HCT116 (cell line): ENCODE data around the gene MED27. TPM values are rescaled to one million over a fixed set of nuclear protein-coding genes. Genes with fewer than 3 reads are reported as not detected.

ENCODE experiments used
- ATAC-seq: fragments of 200-7000 bp; cut with Tn5 transposase; 2 replicates; pipeline ENCODE4 v1.9.1; 2020; ENCODE audit warnings: mild to moderate bottlenecking, moderate library complexity
- BruUV-seq: library from RNA; stranded (reverse); fragments of 400-500 nt; replicated peaks from 2 replicates; lab custom pipeline; 2021; lab: Mats Ljungman, UMichigan
- CTCF ChIA-PET: fragments of 300-600 bp; sonication (Branson Sonifier 250); formaldehyde crosslinking; loops from one replicate; lab custom pipeline; 2021; ENCODE audit warnings: antibody characterized with exemption; lab: Charles Lee
- POLR2A ChIA-PET: fragments of 300-600, 350-600 bp; sonication (Branson Sonifier 250); formaldehyde crosslinking; loops from one replicate; lab custom pipeline; 2021; ENCODE audit warnings: antibody characterized with exemption; lab: Charles Lee
- RAD21 ChIA-PET, 2 experiments: fragments of 300-600 bp; sonication (Branson Sonifier 250); formaldehyde crosslinking; loops; one replicate each; lab custom pipeline; 2023; ENCODE audit warnings: low total read pairs in 2 of 2; ENCODE audit not compliant: uncharacterized antibody in 2 of 2, unreplicated experiment in 2 of 2, low non-redundant PET in 1 of 2; lab: Charles Lee
- DNase-seq: peaks from one replicate; pipeline ENCODE4 v3.0.0-alpha.2; 2010; ENCODE audit warnings: low read depth, low spot score
- H2AFZ ChIP-seq: fragments of 200-600 bp; shearing (Covaris generic), sonication (generic); 2 replicates; pipeline ENCODE4 v1.6.1; 2017; ENCODE audit warnings: low read depth, mixed run types, mixed read lengths, antibody characterized with exemption, low read length; ENCODE audit not compliant: poor library complexity, severe bottlenecking
- H3K27ac ChIP-seq: 2 replicates; pipeline ENCODE4 v1.5.1; 2012; ENCODE audit warnings: low read depth, low read length
- H3K27me3 ChIP-seq: fragments of 200-600 bp; sonication (generic); 2 replicates; pipeline ENCODE4 v1.6.1; 2016; ENCODE audit warnings: mixed run types, low read length, mixed read lengths; ENCODE audit not compliant: insufficient read depth
- H3K36me3 ChIP-seq, 2 experiments: fragments of 200-500 bp in 1 of 2; fragments of 200-600 bp in 1 of 2; sonication (Bioruptor generic) in 1 of 2; sonication (generic) in 1 of 2; 2 replicates each; pipeline versions ENCODE4 v1.5.1 to v1.6.1; 2014 to 2016; ENCODE audit warnings: low read length in 2 of 2, inconsistent platforms in 1 of 2, mixed read lengths in 1 of 2, mixed run types in 1 of 2; ENCODE audit not compliant: insufficient read depth in 2 of 2, control insufficient read depth in 1 of 2
- H3K4me1 ChIP-seq, 2 experiments: fragments of 200-600 bp in 1 of 2; sonication (generic) in 1 of 2; 2 replicates each; pipeline versions ENCODE4 v1.5.1 to v1.6.1; 2012 to 2017; ENCODE audit warnings: low read length in 2 of 2, inconsistent platforms in 1 of 2, mild to moderate bottlenecking in 1 of 2, mixed read lengths in 1 of 2, mixed run types in 1 of 2, moderate library complexity in 1 of 2; ENCODE audit not compliant: insufficient read depth in 2 of 2, control insufficient read depth in 1 of 2
- H3K4me2 ChIP-seq: fragments of 200-600 bp; sonication (generic); 2 replicates; pipeline ENCODE4 v1.6.1; 2017; ENCODE audit warnings: mixed run types, low read length, mixed read lengths
- H3K4me3 ChIP-seq, 2 experiments: fragments of 200-600 bp in 1 of 2; sonication (generic) in 1 of 2; replicated peaks in 1 of 2; 2 replicates each; pipeline ENCODE4 v1.5.1; 2011 to 2016; ENCODE audit warnings: low read length in 2 of 2, control low read depth in 1 of 2, low read depth in 1 of 2, mild to moderate bottlenecking in 1 of 2, mixed read lengths in 1 of 2, mixed run types in 1 of 2
- H3K79me2 ChIP-seq: fragments of 200-600 bp; sonication (generic); 2 replicates; pipeline ENCODE4 v1.6.1; 2017; ENCODE audit warnings: mild to moderate bottlenecking, mixed run types, low read length, moderate library complexity, mixed read lengths; ENCODE audit not compliant: insufficient read depth
- H3K9ac ChIP-seq: fragments of 200-600 bp; sonication (generic); 2 replicates; pipeline ENCODE4 v1.6.1; 2016; ENCODE audit warnings: low read length, mixed read lengths
- H3K9me2 ChIP-seq: fragments of 200-600 bp; sonication (generic), shearing (Covaris generic); 2 replicates; pipeline ENCODE4 v1.6.1; 2017; ENCODE audit warnings: mixed run types, mild to moderate bottlenecking, moderate library complexity; ENCODE audit not compliant: insufficient read depth
- H3K9me3 ChIP-seq, 2 experiments: fragments of 200-500 bp in 1 of 2; fragments of 200-600 bp in 1 of 2; sonication (Bioruptor generic) in 1 of 2; sonication (generic) in 1 of 2; 2 replicates each; pipeline ENCODE4 v1.6.1; 2014 to 2017; ENCODE audit warnings: low read length in 2 of 2, mixed read lengths in 2 of 2, inconsistent platforms in 1 of 2, low read depth in 1 of 2, mild to moderate bottlenecking in 1 of 2, mixed run types in 1 of 2, moderate library complexity in 1 of 2; ENCODE audit not compliant: control insufficient read depth in 1 of 2, insufficient read depth in 1 of 2
- H4K20me1 ChIP-seq: fragments of 200-600 bp; sonication (generic), shearing (Covaris generic); 2 replicates; pipeline ENCODE4 v1.6.1; 2017; ENCODE audit warnings: mixed run types, mild to moderate bottlenecking, moderate library complexity; ENCODE audit not compliant: insufficient read depth
- CBX3 ChIP-seq: IDR thresholded peaks from 2 replicates; pipeline ENCODE4 v1.6.1; 2012; ENCODE audit warnings: low read depth
- EGR1 ChIP-seq: IDR thresholded peaks from 2 replicates; pipeline ENCODE4 v1.6.1; 2012; ENCODE audit warnings: low read depth
- ELF1 ChIP-seq: IDR thresholded peaks from 2 replicates; pipeline ENCODE4 v1.6.1; 2012; ENCODE audit warnings: low read depth, borderline replicate concordance
- EZH2 ChIP-seq: fragments of 200-600 bp; sonication (generic); IDR thresholded peaks from 2 replicates; pipeline ENCODE4 v1.6.1; 2017; ENCODE audit warnings: antibody characterized with exemption, mixed run types
- EZH2phosphoT487 ChIP-seq: fragments of 200-600 bp; IDR thresholded peaks from 2 replicates; pipeline ENCODE4 v1.6.1; 2018; ENCODE audit warnings: antibody characterized with exemption, borderline replicate concordance
- FOSL1 ChIP-seq: IDR thresholded peaks from 2 replicates; pipeline ENCODE4 v1.6.1; 2012; ENCODE audit warnings: low read depth
- JUND ChIP-seq: IDR thresholded peaks from 2 replicates; pipeline ENCODE4 v1.6.1; 2012
- POLR2A ChIP-seq: IDR thresholded peaks from 2 replicates; pipeline ENCODE4 v1.7.0; 2011; ENCODE audit warnings: borderline replicate concordance; ENCODE audit not compliant: insufficient read depth, insufficient read length; ENCODE audit errors: extremely low read depth
- POLR2AphosphoS5 ChIP-seq: IDR thresholded peaks from 2 replicates; pipeline ENCODE4 v1.6.1; 2011; ENCODE audit warnings: mild to moderate bottlenecking, low read depth, low read length, moderate library complexity
- RAD21 ChIP-seq: IDR thresholded peaks from 2 replicates; pipeline ENCODE4 v1.6.1; 2012; ENCODE audit warnings: low read depth, mild to moderate bottlenecking
- SP1 ChIP-seq: IDR thresholded peaks from 2 replicates; pipeline ENCODE4 v1.6.1; 2012; ENCODE audit warnings: low read depth
- TCF7L2 ChIP-seq: IDR thresholded peaks from 2 replicates; pipeline ENCODE4 v1.7.0; 2011; ENCODE audit warnings: borderline replicate concordance, inconsistent platforms; ENCODE audit not compliant: insufficient read depth, insufficient read length; ENCODE audit errors: extremely low read depth
- ZFX ChIP-seq: fragments of 450-650 bp; IDR thresholded peaks from 2 replicates; pipeline ENCODE4 v1.6.1; 2017
- intact Hi-C: fragments of 100-400 bp; cut with micrococcal nuclease; formaldehyde crosslinking; loops from 2 replicates; pipeline ENCODE4 v1.10.0; 2022
- total RNA-seq: library from RNA; stranded (reverse); gene quantifications from one replicate; pipeline ENCODE4 v1.2.1, GENCODE V29; 2021; ENCODE audit not compliant: unreplicated experiment
- TF ChIP-seq, protein P1 (sequence below): IDR thresholded peaks from 2 replicates; pipeline ENCODE4 v1.6.1; 2012
- TF ChIP-seq, protein P2 (sequence below): IDR thresholded peaks from 2 replicates; pipeline ENCODE4 v1.6.1; 2012

MED27 gene
- total RNA-seq, 1 experiment from 2014 or later: 26.9 TPM

DNA sequence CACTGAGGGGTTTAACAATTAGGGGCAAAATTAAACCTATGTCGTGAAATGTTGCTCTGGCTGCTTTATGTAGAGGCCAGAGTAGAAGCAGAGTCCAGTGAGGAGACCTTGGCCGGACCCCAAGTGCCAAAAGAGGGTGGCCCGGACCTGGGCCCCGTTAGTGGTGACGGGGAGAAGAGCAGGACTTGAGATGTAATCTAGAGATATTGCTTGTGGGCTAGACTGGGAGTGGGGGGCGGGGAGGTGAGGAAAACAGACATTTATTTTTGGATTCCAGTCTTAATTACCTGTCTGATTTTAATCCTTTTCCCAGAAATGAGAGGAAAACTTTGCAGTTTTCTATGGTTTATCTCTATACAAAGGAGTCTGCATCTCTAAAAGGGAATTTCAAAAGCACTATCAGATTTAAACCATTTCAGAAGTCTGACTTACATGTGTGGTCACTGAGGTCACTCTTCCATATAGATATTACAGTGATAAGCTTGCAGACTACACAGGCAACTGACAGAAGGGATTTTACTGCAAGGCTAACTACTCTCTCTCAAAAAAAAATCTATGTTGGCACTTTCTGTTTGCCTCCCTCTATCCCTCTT is 108.1 kb downstream of the MED27 start:
- POLR2A ChIA-PET: no interaction called here

DNA sequence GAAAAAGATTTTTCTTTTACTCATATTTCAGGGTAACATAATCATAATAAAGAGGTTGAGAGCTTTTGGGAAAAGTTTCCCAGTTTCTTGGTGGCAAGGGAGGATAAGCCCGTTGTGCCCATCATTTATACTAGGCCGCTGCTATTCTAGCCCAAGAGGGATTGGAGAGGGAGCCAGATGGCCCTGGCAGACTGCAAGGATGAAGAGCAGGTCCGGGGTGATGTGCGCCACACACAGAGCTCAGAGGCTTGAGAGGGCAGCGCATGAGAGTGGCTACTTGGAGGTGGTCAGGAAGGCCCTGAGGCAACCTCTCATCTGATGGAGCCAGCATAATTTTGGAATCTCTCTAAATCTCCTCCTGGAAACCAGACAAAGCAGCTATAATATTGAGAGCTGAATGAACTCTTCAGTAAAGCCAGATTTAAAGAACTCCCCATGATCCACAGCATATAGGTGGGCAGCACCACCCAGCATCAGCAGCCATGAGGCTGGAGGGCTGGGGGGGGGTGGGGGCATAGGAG is 110.1 kb downstream of the MED27 start:
- Histone ChIP-seq H3K4me1 (no peaks in the 10 kb centered on the region), H3K4me2 (no peak overlapping the region), H3K4me3 (no peak overlapping the region), H3K9me3 (no peaks in the 10 kb centered on the region), H4K20me1 (no peaks in the 10 kb centered on the region), H3K9me2 (no peaks in the 10 kb centered on the region), H3K27ac (no peak overlapping the region), H3K9ac (no peak overlapping the region), H3K79me2 (no peaks in the 10 kb centered on the region), H2AFZ (no peak overlapping the region), H3K36me3 (no peaks in the 10 kb centered on the region)
- POLR2A ChIA-PET: no interaction called here
- intact Hi-C loops: no loop called here
- ATAC-seq (no peak), DNase-seq (no peak)
- no TSS peak for BruUV-seq
- CTCF ChIA-PET: no interaction called here
- TF ChIP-seq POLR2A (no peak), POLR2AphosphoS5 (no peak), EGR1 (no peak), FOSL1 (no peak), ZFX (no peak), RAD21 (no peak), JUND (no peak), EZH2phosphoT487 (no peak), CBX3 (no peak), SP1 (no peak), TCF7L2 (no peak), EZH2 (no peak)
- TF ChIP-seq, protein P1, sequence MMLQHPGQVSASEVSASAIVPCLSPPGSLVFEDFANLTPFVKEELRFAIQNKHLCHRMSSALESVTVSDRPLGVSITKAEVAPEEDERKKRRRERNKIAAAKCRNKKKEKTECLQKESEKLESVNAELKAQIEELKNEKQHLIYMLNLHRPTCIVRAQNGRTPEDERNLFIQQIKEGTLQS: no peak
- TF ChIP-seq, protein P2, sequence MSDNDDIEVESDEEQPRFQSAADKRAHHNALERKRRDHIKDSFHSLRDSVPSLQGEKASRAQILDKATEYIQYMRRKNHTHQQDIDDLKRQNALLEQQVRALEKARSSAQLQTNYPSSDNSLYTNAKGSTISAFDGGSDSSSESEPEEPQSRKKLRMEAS: no peak
- TF ChIP-seq, all 23 proteins: peak for 0
- H3K27me3 ChIP-seq: no peaks in the 10 kb centered on the region
- RAD21 ChIA-PET: no interaction called here

More for the DNA sequence above, 108.1 kb downstream of the MED27 start:
- CTCF ChIA-PET: no interaction called here
- Histone ChIP-seq H3K27me3 (no peaks in the 10 kb centered on the region), H3K27ac (no peak overlapping the region), H3K9me2 (no peaks in the 10 kb centered on the region), H3K4me2 (no peak overlapping the region), H3K79me2 (no peaks in the 10 kb centered on the region), H3K9me3 (no peaks in the 10 kb centered on the region), H3K4me3 (no peak overlapping the region), H3K4me1 (no peaks in the 10 kb centered on the region), H4K20me1 (no peaks in the 10 kb centered on the region), H2AFZ (no peak overlapping the region), H3K9ac (no peak overlapping the region), H3K36me3 (no peaks in the 10 kb centered on the region)
- BruUV-seq: no TSS peak
- RAD21 ChIA-PET: no interaction called here
- no peak for ATAC-seq
- no peak for DNase-seq
- intact Hi-C loops: no loop called here
- TF ChIP-seq CBX3 (no peak), TCF7L2 (no peak), ZFX (no peak), ELF1 (no peak)
- TF ChIP-seq, protein P2: no peak
